ENCODE results near the gene ARHGAP5. TPM values are rescaled to one million over a fixed set of nuclear protein-coding genes. Genes with fewer than 3 reads are reported as not detected.

The ARHGAP5 gene
- total and polyA plus RNA-seq, 2 donors (not counting 3 experiments of a cell fraction or from before 2014, with no cell fraction given), result 4.3 to 36.2 TPM

GRCh38 chr14:32087173-32087861 lies 10.2 kb downstream of the ARHGAP5 start:
- ChIA-PET POLR2A (no interaction called here), CTCF (no interaction called here)
- dilution Hi-C loops (cut with MboI; ENCODE audit: extremely low pct_ligation_motif_present, low sequenced_read_pairs) (no loop called here), intact Hi-C loops (cut with micrococcal nuclease) (no loop called here)
- Histone ChIP-seq H3K9me3 (replicated peaks; ENCODE audit: control insufficient read depth, insufficient read depth, low read length) (no peaks in the 10 kb centered on the region), H3K27ac (ENCODE audit: insufficient read depth, low read depth, low read length) (no peak overlapping the region), H3K4me1 (ENCODE audit: control insufficient read depth, extremely low read depth, insufficient read depth, low read length) (no peaks in the 10 kb centered on the region), H3K9me1 (replicated peaks; ENCODE audit: control insufficient read depth, extremely low read depth, insufficient read depth, low read length) (no peaks in the 10 kb centered on the region), H2AFZ (ENCODE audit: low read depth, low read length) (no peak overlapping the region), H3K27me3 (ENCODE audit: control insufficient read depth in 2 of 2, insufficient read depth in 2 of 2, low read length in 2 of 2) (no peaks in the 10 kb centered on the region), H4K20me1 (replicated peaks; ENCODE audit: control insufficient read depth, extremely low read depth, insufficient read depth, low read length) (peaks cover 6% of the 10 kb centered on the region), H3K79me2 (ENCODE audit: control insufficient read depth, insufficient read depth, low read length) (peaks cover 54% of the 10 kb centered on the region), H3K36me3 (ENCODE audit: control insufficient read depth in 2 of 2, extremely low read depth in 1 of 2, insufficient read depth in 2 of 2, low read length in 2 of 2) (no peaks in the 10 kb centered on the region), H3K9ac (replicated peaks; ENCODE audit: extremely low read depth, insufficient read depth, low read length) (no peak overlapping the region), H3K4me2 (ENCODE audit: insufficient read depth, low read length) (no peak overlapping the region), H3K4me3 (replicated peaks in 1 of 3; ENCODE audit: insufficient read depth in 1 of 3, low read depth in 1 of 3, low read length in 3 of 3) (no peak overlapping the region)
- FAIRE-seq (no peak), DNase-seq (ENCODE audit: low read depth, low spot score) (no peak)
- no TSS peak for BruUV-seq (replicated peaks)
- no peak for TF ChIP-seq EZH2 (IDR thresholded peaks at IDR 0.05; ENCODE audit: borderline replicate concordance, low read depth, low read length, severe bottlenecking)
- TF ChIP-seq MAX (IDR thresholded peaks at IDR 0.05; ENCODE audit: insufficient read depth, insufficient read length), result no peak
- TF ChIP-seq FOS (IDR thresholded peaks at IDR 0.05; ENCODE audit: borderline replicate concordance, insufficient read depth, low read length), result no peak
- no peak for TF ChIP-seq CTCF (IDR thresholded peaks at IDR 0.05; ENCODE audit: extremely low read depth in 1 of 2, insufficient read depth in 1 of 2, low read depth in 1 of 2, low read length in 2 of 2)
- no peak for TF ChIP-seq POLR2AphosphoS5 (IDR thresholded peaks at IDR 0.05; ENCODE audit: insufficient read depth, low read depth, low read length)
